ENCODE results near the gene PREX1.

Gene PREX1

GRCh38 chr20:48717095-48717672 is 110.6 kb downstream of the PREX1 start:
- DNase-seq, result peak in 1 of 14 donors; percentile 32

GRCh38 chr20:48716541-48716940 is 111.3 kb downstream of the PREX1 start:
- DNase-seq, result peak in 1 of 14 donors; percentile 67

- no peak for DNase-seq
Measured at GRCh38 chr20:48716086-48716485, 111.7 kb downstream of the PREX1 start.

- no peak for DNase-seq
Measured at GRCh38 chr20:48714764-48715163, 113.0 kb downstream of the PREX1 start.

- DNase-seq, result no peak
Measured at GRCh38 chr20:48711696-48712464, 115.9 kb downstream of the PREX1 start.

- no peak for DNase-seq
Measured at GRCh38 chr20:48711044-48711428, 116.8 kb downstream of the PREX1 start.

GRCh38 chr20:48710341-48711043 is 117.3 kb downstream of the PREX1 start:
- no peak for DNase-seq

GRCh38 chr20:48709744-48710143 is 118.1 kb downstream of the PREX1 start:
- peak in 3 of 14 donors; percentile 29 to 47 (median 30) for DNase-seq

GRCh38 chr20:48709058-48709691 is 118.6 kb downstream of the PREX1 start:
- no peak for DNase-seq

- DNase-seq, result no peak
Measured at GRCh38 chr20:48708630-48709029, 119.2 kb downstream of the PREX1 start.

GRCh38 chr20:48708116-48708515 is 119.7 kb downstream of the PREX1 start:
- no peak for DNase-seq

- no peak for DNase-seq
Measured at GRCh38 chr20:48706710-48707365, 121.0 kb downstream of the PREX1 start.

- DNase-seq, result no peak
Measured at GRCh38 chr20:48706116-48706656, 121.6 kb downstream of the PREX1 start.

- DNase-seq, result no peak
Measured at GRCh38 chr20:48705240-48706115, 122.3 kb downstream of the PREX1 start.

GRCh38 chr20:48704761-48705160 is 123.0 kb downstream of the PREX1 start:
- DNase-seq, result no peak

- peak in 8 of 14 donors; percentile 38 to 79 (median 66) for DNase-seq
Measured at GRCh38 chr20:48703511-48704219, 124.1 kb downstream of the PREX1 start.

GRCh38 chr20:48703107-48703506 is 124.7 kb downstream of the PREX1 start:
- DNase-seq, result peak in 7 of 14 donors; percentile 44 to 79 (median 64)

- DNase-seq, result peak in 1 of 14 donors; percentile 47
Measured at GRCh38 chr20:48702455-48702913, 125.3 kb downstream of the PREX1 start.

GRCh38 chr20:48701702-48702101 is 126.1 kb downstream of the PREX1 start:
- no peak for DNase-seq
